HG02943 (cell line): ENCODE data around the gene DENND4A.
"Not testable (repeated sequence)": the region's sequence is repeated elsewhere in the genome, so short reads cannot be mapped to it uniquely, and the experiment has no call there.

ENCODE experiments used
- ATAC-seq: cut with Tn5 transposase; IDR thresholded peaks from one replicate; pipeline ENCODE4 v1.9.1; 2021; ENCODE audit warnings: mild to moderate bottlenecking, low read depth, moderate library complexity; ENCODE audit not compliant: unreplicated experiment

The DENND4A gene

DNA sequence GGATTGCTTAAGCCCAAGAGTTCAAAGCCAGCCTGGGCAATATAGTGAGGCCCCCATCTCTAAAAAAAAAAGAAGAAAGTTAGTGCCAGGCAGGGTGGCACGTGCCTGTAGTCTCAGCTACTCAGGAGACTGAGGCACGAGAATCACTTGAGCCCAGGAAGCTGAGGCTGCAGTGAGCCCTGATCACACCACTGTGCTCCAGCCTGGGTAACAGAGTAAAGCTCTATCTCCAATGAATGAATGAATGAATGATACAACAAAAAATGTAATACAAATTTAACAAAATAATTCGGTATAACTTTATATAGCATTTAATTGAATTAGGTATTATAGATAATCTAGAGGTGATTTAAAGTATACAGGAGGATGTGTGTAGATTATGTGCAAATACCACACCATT, 29.7 kb downstream of the DENND4A start:
- ATAC-seq, result no peak

DNA sequence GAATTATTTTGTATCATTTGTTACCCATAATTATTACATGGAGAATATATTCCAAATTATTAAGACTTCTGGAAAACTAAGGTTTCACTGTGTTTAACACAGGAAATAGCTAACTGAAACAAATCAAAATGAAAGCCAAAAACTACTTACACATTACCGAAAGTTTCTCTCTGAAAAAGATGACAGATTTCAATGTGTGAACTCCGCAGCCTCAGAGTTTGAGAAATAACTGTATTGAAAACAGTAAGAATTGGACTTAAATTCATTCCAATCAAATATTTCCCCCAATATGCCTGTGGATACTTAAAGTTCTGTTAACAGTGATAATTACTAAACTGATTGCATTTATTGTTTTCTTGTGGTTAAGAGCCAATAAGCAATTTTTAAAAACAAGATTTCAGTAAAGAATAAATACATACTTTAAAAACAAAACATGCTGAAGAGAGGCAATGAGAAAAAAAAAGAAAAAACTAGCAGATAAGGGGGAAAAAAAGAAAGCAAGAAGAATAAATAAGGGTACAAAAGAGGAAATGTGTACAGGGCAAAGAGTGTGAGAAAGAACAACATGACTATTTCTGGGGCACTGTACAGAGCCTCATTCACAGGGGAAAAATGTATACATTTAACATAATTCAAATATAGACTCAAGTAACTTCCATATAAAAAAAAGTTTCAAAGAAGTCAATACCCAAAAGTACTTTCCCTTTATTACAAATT, 30.7 kb downstream of the DENND4A start:
- no peak for ATAC-seq

DNA sequence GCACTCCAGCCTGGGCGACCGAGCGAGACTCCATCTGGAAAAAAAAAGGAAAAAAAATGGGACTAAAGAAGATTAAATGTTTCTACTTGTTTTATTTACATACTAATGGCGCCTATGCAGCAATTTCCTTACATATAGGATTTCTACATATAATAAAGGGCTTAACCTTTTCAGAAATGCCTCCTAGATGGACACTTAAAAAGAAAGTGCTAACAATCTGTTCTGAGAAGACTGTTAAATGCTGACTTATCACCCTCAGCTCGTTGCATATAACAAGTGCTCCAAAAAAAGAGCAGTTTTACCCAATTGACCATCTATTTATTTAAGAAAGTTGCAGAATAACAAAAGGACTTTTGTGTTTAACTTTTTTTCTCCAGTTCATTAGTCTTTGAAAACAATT, 32.7 kb downstream of the DENND4A start:
- no peak for ATAC-seq

DNA sequence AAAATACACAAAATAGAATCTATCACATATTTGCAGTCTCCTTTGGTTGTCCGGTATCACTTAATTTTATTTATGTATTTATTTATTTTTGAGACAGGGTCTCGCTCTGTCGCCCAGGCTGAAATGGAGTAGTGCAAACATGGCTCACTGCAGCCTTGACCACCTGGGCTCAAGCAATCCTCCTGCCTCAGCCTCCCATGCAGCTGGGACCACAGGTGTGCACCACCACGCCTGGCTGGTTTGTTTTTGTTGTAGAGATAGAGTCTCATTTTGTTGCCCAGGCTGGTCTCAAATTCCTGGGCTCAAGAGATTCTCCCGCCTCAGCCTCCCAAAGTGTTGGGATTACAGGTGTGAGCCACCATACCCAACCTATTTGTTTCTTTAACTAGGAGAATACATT, 33.9 kb downstream of the DENND4A start:
- no peak for ATAC-seq

DNA sequence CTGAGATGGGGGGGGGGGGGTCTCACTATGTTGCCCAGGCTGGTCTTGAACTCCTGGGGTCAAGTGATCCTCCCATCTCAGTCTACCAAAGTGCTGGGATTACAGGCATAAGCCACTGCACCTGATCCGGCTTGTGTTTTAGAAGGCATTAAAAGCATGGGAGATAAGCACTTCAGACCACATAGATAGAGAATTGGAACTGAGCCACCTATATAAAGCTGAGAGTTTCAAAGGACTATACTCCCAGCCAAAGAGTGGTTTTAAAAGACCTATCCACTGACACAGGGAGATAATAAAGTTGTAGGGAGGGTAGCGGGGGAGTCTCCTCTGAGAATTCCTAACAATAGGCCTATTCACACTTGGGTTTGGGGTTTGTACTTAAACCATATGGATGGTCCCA, 34.8 kb downstream of the DENND4A start:
- no peak for ATAC-seq

DNA sequence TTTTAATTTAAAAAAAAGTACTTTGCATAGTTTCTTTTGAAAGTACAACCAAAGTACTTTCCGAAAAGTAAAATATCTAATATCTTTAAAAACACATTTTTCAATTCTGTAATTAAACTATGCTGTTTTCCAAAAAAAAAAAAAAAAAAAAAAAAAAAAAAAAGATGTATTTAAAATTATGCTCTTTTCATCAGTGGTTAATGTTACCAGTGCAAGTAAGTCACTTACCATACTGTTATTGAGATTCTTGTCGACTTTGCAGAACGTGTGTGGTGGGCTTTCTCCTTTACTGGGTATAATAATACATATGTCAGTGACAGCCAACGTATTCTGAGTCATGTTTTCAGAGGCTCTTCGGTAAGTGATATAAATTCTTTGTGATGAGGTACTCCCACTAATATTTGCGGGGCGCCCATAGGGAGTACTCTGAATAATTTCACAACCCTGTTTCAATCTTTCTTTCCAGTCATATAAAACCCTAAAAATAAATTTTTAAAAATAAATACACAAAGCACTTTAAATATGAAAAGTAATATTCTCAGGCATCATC, 39.9 kb downstream of the DENND4A start:
- ATAC-seq, result no peak

DNA sequence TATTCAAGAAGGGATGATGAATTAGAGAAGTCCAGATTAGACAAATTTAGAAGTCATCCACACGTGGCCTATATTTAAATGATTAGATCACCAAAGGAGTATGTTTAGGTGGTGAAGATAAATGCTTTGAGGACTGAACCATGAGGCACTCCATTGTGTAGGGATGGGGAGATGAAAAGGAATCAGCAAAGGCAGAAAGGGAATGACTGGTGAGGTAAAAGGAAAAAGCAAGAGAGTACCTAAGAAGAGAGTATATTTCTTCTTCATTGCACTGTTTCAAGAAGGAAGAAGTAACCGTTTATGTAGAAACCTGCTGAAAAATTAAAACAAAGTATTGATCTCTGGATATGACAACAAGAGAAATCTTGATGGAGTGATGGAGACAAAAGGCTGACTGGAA, 40.7 kb downstream of the DENND4A start:
- no peak for ATAC-seq

DNA sequence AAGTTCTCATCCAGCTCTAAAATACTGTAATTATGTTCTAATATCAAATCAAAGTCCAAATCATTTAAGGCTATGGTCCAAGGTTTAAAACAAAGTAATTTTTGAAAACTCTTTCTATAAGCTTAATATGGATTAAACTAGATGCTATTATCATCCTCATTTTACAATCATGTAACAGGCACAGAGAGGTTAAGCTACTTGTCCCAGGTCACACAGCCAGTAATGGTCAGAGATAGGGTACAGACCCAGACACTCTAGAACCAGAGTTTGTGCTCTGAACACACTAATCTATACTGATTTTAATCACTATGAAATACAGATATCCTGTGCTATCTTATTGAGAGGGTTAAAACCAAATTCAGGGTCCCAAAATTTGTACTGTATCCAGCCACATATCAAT, 44.8 kb downstream of the DENND4A start:
- ATAC-seq, result no peak

DNA sequence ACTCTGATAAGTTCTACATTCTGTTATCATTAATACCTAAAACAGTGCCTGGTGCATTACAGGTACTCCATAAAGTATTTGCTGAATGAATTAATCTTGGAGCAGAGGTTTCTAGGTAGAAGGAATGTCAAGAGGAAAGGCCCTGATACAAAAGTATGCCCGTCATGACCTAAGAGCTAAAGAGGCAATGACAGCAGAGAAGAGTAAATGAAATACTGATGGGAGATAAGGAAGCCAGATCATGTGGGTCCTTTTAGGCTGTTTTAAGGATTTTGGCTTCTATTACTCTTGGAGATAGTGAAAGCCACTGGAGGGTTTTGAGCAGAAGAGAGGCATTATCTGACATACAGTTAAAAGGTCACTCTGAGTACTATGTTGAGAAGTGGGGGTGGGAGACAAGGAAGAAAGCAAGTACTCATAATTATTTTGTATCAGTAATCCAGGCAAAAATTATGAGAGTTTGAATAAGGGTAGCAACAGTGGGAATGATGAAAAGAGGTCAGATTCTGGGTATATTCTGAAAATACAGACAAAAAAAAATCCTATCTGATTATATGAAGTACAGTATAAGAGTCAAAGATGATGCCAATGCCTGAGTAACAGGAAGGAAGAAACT, 48.3 kb downstream of the DENND4A start:
- ATAC-seq, result no peak

DNA sequence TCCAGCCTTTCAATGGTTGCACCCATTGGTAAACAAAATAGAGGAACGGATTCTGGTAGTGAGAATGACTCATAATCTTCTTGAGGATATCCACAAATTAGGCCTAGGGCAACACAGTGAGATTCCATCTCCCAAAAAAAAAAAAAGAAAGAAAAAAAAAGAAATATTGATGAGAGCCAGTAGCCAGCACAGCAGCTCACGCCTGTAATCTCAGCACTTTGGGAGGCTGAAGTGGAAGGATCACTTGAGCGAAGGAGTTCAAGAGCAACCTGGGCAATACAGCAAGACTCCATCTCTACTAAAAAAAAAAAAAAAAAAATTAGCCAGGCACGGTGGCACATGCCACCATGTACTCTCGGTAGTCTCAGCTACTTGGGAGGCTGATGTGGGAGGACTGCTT, 51.9 kb downstream of the DENND4A start:
- ATAC-seq, result no peak

DNA sequence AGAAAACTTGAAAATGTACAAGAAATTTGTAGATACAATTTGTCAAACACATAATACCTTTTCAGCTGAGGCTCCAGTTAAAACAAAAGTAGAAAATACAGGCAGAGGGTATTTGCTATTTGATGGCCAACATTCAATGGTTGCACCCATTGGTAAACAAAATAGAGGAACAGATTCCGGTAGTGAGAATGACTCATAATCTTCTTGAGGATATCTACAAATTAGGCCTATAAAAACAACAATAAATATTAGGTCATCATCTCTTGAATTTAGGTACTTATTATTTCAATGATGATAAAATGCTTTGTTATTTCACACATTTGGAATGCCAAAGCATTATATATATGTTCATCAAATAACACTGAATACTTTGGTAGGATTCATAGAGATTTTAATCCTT, 53.4 kb downstream of the DENND4A start:
- ATAC-seq, result no peak

DNA sequence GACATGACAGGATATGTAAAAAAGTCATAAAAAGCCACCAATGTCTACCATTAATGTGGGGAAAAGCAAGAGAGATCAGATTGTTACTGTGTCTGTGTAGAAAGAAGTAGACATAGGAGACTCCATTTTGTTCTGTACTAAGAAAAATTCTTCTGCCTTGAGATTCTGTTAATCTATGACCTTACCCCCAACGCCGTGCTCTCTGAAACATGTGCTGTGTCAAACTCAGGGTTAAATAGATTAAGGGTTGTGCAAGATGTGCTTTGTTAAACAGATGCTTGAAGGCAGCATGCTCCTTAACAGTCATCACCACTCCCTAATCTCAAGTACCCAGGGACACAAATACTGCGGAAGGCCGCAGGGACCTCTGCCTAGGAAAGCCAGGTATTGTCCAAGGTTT, 58.5 kb downstream of the DENND4A start:
- ATAC-seq, result not testable (repeated sequence)

DNA sequence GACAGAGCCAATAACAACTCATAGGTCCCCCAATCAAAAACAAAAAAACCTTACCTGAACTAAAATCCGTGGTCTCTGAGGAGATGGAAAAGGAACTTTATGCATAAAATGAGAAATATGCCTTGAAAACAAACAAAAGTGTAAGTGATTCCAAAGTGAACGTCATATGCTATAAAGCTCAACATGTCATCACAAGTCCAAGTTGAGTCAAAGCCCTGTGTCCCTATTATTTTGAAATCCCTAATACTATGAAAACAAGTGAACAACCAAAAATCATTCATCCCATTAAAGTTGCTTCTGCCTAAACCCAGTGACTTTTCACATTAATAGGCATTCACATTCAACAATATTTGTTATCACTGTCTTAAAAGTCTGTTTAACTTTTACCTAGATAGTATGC, 59.4 kb downstream of the DENND4A start:
- no peak for ATAC-seq

DNA sequence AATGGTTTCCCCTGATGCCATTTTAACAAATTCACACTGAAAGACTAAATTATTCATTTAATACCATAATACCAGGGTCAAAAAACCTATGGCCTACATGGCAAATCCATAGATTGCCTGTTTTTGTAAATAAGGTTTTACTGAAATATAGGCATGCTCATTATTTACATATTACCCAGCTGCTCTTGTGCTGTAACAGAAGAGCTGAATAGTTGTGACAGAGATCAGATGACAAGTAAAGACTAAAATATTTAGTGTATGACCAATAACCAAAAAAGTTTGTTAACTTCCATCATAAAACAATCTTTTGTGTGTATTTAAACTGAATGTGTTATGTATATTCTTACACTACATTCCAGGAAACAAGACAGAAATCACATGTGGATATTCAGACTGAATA, 60.2 kb downstream of the DENND4A start:
- no peak for ATAC-seq

DNA sequence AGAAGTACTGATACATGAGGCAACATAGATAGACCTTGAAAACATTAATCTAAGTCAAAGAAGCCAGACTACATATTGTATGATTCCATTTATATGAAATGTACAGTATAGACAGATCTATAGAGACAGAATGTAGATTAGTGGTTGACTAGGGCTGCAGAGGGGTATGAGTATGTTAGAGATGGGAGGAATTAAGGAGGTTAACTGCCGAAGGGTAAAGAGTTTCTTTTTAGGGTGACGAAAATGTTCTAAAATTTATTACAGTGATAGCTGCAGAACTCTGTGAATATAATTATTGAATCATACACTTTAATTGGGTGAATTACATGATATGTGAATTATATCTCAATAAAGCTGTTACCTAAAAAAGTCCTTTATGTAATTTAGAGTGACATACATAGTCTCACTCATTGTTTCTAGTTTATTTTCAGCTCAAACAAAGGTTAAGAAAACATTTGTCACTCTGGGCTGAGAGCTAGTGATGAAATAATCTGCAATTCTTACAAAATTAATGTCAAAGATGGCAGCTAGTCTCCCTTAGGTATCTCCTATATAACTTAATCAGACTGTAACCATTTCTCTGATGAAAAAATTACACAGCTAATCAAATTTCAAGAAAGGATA, 61.4 kb downstream of the DENND4A start:
- no peak for ATAC-seq

DNA sequence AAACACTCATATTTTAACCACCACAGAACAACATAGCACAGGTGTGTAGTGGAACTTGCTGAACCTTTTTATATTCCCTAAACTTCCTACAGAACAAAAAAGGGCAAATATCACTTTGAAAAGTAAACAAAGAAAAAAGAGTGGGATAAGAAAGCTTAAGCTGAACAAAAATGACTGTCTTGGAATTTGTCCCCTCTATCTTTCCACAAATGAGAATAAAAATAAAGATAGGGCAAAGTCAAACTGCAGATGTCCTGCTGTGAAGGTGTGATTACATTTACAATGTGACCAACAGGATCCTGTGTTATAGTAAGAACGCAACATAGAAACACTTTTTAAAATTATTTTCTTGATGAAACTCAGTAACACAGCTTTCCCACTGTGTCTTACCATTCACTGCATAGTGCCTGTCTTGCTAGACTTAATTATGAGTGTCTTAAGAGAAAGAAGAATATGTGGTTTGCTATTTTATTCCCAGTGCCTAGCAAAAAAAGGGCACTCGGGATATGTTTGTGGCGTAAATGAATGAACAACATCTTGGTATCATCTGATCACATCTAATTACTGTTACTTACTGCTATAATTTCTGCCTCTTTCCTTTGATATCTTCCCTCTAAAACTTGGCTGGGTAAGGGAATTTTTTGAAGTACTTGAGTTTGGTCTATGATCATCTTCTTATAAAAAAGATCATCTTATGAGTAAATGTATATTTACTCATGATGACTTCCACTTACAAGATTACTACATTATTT, 67.5 kb downstream of the DENND4A start:
- ATAC-seq, result no peak

DNA sequence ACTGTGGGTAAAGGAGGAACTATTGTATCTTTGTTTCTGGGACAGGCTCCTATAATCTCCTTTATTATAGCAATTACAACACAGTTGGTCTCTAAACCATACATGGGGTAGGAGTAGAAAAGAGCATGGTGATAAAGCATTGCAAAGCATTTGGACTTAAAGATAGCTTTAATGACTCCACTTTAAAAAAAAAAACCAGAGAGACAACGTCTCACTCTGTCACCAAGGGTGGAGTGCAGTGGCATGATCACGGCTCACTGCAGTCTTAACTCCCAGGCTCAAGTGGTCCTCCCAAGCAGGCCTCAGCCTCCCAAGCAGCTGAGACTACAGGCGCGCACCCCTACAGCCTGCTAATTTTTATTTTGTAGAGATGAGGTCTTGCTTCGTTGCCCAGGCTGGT, 68.2 kb downstream of the DENND4A start:
- no peak for ATAC-seq

DNA sequence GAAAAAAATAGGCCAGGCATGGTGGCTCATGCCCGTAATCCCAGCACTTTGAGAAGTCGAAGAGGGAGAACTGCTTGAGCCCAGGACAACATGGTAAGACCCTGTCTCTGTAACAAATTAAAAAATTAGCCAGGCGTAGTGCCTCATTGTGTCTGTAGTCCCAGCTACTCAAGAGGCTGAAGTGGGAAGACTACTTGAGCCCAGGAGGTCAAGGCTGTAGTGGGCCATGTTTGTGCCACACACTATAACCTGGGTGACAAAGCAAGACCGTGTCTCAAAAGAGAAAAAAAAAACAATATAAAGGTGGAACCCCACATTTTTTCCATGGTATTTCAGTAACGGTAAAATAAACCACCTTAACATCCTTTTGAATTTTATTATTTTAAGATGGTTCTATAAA, 69.9 kb downstream of the DENND4A start:
- ATAC-seq, result no peak

DNA sequence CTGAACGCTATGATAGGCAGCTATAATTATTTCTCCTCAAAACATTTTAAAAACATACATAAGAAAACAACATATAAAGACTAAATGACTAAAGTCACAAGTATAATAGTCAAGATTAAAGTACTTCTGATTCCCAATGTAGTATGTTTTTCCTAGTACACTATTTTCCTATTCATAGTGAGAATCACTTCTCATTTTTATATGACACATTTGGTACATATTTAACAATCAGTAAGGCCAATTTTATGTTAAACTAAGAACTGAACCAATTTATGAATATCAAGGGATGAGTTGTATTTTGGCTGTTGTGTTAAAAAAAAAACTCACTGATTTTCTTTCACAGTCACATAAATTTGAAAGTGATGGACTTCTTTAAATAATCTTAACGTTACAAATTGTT, 79.7 kb downstream of the DENND4A start:
- no peak for ATAC-seq

DNA sequence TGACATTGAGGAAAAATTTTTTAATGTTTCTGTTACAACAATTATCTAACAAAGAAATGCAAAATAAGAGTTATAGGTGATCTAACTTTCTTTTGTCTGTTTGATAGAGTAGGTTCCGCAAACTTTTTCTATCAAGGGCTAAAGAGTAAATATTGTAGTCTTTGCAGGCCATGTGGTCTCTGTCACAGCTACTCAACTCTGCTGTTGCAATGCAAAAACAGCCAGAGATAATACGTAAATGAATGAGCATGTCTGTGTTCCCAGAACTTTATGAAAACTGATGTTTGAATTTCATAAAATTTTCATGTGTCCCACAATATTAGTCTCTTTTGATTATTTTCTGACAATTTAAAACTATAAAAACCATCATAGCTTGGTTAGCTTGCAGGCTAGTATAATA, 97.0 kb downstream of the DENND4A start:
- no peak for ATAC-seq

DNA sequence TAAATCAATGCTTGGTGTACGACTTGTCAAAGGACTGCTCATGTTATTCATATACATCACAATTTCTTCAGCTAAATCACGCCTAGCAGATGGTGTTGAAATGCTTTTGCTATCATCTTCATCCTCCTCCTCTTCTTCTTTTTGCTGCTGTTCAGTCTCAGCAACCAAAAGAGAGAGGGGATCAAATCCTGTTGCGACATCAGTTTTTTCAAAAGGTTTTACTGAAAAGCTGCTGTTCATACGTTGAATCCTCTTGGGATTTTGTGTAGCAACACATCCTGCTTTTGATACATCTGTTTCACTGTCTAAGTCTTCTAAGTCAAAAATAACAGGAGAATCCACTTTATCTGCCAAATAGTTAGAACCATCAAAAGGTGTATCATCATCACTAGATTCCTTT, 101.3 kb downstream of the DENND4A start:
- ATAC-seq, result no peak
